GM18867 (cell line): ENCODE measurements around the gene CNIH1.
"Not testable (repeated sequence)": the region's sequence is repeated elsewhere in the genome, so short reads cannot be mapped to it uniquely, and the experiment has no call there.

Source experiments
- ATAC-seq: cut with Tn5 transposase; IDR thresholded peaks from one replicate; pipeline ENCODE4 v1.9.1; 2021; ENCODE audit warnings: mild to moderate bottlenecking, moderate library complexity; ENCODE audit not compliant: unreplicated experiment

The CNIH1 gene

DNA sequence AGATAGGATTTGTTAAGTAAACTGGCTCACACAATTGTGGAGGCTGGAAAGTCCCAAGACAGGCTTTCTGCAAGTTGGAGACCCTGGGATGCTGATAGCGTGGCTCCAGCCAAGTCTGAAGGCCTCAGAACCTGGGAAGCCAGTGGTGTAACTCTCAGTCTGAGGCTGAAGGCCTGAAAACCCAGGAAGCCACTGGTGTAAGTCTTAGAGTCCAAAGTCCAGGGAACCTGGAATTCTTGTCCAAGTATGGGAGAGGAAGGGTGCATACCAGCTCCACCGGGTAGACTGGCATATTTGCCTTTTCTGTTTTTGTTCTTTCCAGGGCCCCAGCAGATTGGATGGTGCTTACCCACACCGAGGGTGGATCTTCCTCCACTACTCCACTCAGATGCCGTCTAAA is 29.5 kb upstream of the CNIH1 start:
- ATAC-seq = no peak

DNA sequence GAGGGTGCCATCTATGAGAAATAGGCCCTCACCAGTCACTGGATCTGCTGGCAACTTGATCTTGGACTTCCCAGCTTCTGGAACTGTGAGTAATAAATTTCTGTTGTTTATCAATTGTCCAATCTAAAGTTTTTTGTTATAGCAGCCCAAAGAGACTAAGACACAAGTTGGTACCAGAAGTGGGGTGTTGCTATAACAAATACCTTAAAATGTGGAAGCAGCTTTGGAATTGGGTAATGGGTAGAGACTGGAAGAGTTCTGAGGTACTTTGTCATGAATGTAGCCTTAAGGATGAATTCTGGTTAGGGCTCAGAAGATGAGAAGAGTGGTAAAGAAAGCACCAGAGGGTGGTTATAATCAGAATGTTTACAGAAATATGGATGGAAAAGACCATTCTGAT is 26.1 kb upstream of the CNIH1 start:
- ATAC-seq = no peak

DNA sequence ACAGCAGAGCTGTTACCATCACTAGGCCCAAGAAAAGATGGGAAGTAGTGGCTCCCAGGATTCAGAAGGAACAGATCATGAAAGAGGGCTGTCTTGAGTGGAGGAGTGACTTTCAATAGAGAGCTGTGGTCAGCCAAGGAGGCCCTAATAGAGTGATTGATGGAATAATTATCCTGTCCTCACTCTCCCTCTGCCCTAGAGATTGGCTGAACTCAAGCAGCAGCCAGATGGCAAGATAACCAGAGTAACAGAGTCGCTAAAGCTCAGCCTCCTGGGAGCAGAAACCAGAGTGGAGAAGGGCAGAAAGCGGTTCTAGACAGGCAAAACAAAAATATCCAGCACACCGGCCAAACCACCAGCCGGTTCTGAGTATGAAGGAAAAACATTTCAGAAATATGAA is 24.5 kb upstream of the CNIH1 start:
- no peak for ATAC-seq

- no peak for ATAC-seq
Measured at GRCh38 chr14:54462048-54462447, 20.9 kb upstream of the CNIH1 start.

- ATAC-seq = no peak
Measured at GRCh38 chr14:54459106-54459505, 17.9 kb upstream of the CNIH1 start.

- not testable (repeated sequence) for ATAC-seq
Measured at GRCh38 chr14:54458536-54458935, 17.4 kb upstream of the CNIH1 start.

- no peak for ATAC-seq
Measured at GRCh38 chr14:54457609-54457996, 16.4 kb upstream of the CNIH1 start.

DNA sequence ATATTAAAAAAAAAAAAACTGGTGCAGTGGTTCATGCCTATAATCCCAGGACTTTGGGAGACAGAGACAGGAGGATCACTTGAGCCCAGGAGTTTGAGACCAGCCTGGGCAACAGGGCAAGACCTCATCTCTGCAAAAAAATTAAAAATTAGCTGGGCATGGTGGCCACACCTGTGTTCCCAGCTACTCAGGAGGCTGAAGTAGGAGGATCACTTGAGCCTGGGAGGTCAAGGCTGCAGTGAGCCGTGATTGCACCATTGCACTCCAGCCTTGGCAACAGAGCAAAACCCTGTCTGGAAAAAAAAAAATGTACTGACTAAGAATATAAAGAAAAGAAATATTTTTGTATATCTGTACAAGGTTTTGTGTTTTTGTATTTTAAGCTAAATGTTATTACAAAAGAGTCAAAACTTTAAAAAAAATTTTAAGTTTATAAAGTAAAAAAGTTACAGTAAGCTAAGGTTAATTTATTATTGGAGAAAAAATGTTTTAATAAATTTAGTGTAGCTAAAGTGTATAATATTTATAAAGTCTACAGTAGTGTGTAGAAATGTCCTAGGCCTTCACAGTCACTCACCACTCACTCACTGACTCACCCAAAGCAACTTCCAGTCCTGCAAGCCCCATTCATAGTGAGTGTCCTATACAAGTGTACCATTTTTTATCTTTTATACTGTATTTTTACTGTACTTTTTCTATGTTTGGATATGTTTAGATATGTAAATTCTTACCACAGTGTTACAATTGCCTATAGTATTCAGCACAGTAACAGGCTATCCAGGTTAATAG is 15.8 kb upstream of the CNIH1 start:
- not testable (repeated sequence) for ATAC-seq

DNA sequence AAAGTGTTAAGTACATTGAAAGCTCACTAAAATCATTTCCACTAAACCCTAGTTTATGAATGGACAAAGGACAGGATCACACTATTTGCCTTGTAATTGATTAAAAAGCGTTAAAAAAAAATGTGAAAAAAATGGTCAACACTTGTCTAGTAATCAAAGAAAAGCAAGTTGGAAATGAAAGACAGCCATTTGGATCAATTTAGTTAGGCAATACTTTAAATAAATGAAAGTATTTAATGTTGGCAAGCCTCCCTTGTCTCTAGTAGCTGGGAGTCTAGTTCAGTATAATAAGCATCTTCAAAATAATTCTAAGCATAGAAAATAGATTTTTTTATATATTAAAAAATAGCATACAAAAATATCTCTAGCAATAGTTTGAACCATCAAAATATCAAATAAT is 14.2 kb upstream of the CNIH1 start:
- no peak for ATAC-seq

- not testable (repeated sequence) for ATAC-seq
Measured at GRCh38 chr14:54453990-54454389, 12.8 kb upstream of the CNIH1 start.

- ATAC-seq = no peak
Measured at GRCh38 chr14:54453252-54453651, 12.1 kb upstream of the CNIH1 start.

DNA sequence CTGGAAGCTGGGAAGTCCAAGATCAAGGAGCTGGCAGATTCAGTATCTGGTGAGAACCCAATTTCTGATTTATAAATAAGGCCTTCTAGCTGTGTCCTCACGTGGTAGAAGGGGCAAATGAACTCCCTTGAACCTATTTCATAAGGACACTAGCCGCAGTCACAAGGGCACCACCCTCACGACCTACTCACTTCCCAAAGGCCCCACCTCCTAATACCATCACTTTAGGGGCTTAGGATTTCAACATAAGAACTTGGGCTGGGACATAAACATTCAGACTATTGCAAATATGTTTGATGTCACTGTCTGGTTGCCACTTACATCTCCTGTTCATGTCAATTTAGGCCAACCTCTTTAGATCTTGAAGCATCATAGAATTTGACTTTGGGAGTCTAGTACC is 10.8 kb upstream of the CNIH1 start:
- ATAC-seq = no peak

GRCh38 chr14:54451121-54451601 is 10.0 kb upstream of the CNIH1 start:
- no peak for ATAC-seq

- peak; percentile 81 for ATAC-seq
Measured at GRCh38 chr14:54450535-54450934, 9.4 kb upstream of the CNIH1 start.

GRCh38 chr14:54447231-54447692 is 6.1 kb upstream of the CNIH1 start:
- no peak for ATAC-seq

GRCh38 chr14:54446161-54446693 is 5.1 kb upstream of the CNIH1 start:
- no peak for ATAC-seq

- no peak for ATAC-seq
Measured at GRCh38 chr14:54444681-54445080, 3.5 kb upstream of the CNIH1 start.

DNA sequence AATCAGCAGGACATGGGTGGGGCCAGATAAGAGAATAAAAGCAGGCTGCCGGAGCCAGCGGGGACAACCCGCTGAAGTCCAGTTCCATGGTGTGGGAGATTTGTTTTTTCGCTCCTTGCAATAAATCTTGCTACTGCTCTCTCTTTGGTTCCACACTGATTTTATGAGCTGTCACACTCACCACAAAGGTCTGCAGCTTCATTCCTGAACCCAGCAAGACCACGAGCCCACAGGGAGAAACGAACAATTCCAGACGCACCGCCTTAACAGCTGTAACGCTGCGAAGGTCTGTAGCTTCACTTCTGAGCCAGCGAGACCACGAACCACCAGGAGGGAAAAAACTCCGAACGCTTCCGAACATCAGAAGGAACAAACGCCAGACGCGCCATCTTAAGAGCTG is 2.8 kb upstream of the CNIH1 start:
- ATAC-seq = no peak

DNA sequence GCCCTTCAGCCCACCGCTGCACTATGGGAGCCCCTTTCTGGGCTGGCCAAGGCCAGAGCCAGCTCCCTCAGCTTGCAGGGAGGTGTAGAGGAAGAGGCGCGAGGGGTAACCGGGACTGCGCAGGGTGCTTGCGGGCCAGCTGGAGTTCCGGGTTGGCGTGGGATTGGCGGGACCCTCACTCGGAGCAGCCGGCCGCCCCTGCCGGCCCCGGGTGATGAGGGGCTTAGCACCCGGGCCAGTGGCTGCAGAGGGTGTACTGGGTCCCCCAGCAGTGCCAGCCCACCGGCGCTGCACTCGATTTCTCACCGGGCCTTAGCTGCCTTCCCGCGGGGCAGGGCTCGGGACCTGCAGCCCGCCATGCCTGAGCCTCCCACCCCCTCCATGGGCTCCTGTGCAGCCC is 1.8 kb upstream of the CNIH1 start:
- ATAC-seq = not testable (repeated sequence)

DNA sequence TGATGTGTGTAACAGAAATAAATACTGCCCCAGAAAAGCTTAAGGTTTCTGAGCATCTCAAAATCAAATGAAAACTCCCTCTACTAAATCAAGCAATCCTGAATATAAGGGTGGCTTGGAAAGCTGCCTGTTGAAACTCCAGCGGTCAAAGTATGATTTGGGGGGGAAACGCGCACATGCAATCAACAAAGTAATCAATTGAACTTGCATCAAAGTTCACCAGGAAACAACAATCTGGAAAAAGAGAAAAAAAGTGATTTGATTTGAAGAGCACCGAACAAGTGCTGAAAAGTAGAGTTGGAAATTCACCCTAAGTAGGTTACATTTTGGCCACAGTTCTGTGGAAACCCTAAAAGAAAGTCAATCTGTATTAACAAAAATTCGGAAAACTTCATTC is 700 bp downstream of the CNIH1 start:
- no peak for ATAC-seq

- ATAC-seq = no peak
Measured at GRCh38 chr14:54440037-54440436, 1.1 kb downstream of the CNIH1 start.

DNA sequence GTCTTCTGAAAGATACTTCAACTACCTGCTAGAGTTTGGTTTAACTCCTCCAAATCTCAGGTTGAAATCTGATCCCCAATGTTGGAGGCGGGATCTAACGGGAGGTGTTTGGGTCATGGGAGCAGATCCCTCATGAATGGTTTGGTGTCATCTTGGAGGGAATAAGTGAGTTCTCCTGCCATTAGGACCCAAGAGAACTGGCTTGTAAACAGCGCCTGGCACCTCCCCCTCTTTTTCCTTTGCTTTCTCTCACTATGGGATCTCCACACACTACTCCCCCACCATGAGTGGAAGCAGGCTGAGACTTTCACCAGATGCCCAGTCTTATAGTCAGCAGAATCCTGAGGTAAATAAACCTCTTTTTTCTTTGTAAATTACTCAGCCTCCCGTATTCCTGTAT is 2.5 kb downstream of the CNIH1 start:
- ATAC-seq = no peak

DNA sequence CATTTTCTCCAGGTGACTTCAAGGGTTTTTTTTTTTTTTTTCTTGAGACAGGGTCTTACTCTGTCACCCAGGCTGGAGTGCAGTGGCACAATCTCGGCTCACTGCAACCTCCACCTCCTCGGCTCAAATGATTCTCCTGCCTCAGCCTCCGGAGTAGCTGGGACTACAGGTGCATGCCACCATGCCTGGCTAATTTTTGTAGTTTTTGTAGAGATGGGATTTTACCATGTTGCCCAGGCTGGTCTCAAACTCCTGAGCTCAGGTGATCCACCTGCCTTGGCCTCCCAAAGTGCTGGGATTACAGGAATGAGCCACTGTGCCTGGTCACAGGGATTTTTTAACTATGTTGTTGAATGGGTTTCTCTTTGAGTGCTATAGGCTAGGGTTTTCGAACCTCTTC is 3.2 kb downstream of the CNIH1 start:
- not testable (repeated sequence) for ATAC-seq
